GM19467 (cell line): ENCODE data around the gene ANAPC5.
"Not testable (repeated sequence)": the region's sequence is repeated elsewhere in the genome, so short reads cannot be mapped to it uniquely, and the experiment has no call there.

Experiments used
- ATAC-seq: cut with Tn5 transposase; IDR thresholded peaks from one replicate; pipeline ENCODE4 v1.9.1; 2021; ENCODE audit warnings: mild to moderate bottlenecking, moderate library complexity; ENCODE audit not compliant: unreplicated experiment

ANAPC5 gene

GRCh38 chr12:121287267-121287954 lies 64.8 kb downstream of the ANAPC5 start:
- no peak for ATAC-seq

GRCh38 chr12:121285856-121286255 lies 66.4 kb downstream of the ANAPC5 start:
- ATAC-seq = no peak

DNA sequence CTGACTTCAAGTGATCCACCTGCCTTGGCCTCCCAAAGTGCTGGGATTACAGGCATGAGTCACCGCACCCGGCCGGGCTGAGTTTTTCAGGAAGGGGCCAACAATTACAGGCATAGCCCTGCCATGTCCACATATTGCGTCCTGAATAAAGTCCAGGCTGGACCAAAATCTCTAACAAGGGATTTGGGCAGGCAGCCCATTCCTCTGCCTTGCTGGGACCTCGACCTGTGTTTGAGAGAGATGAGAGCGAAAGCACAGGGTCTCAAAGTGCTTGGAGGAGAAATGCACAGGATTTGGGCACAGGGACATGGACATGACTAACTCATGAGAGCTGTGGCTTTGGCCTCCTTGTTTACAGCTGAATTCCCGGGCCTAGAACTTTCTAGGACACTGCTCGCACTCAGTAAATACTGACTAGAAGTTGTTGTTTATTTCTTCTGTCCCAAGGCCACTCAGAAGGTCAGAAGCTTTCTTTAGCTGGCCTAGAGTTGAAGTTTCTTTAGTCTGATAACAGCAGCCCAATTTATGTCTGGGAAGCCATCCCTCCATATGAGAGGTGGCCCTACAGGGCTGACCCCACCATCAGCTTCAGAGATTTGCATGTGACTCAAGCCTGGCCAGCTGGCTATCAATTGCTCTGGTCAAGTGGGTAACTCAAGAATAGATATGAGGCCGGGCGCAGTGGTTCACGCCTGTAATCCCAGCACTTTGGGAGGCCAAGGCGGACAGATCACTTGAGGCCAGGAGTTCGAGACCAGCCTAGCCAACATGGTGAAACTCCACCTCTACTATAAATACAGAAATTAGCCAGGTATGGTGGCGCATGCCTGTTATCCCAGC lies 67.4 kb downstream of the ANAPC5 start:
- no peak for ATAC-seq

- ATAC-seq = no peak
Observed at GRCh38 chr12:121283841-121284240, 68.4 kb downstream of the ANAPC5 start.

GRCh38 chr12:121283388-121283787 lies 68.8 kb downstream of the ANAPC5 start:
- ATAC-seq = no peak

- not testable (repeated sequence) for ATAC-seq
Observed at GRCh38 chr12:121282910-121283309, 69.3 kb downstream of the ANAPC5 start.

DNA sequence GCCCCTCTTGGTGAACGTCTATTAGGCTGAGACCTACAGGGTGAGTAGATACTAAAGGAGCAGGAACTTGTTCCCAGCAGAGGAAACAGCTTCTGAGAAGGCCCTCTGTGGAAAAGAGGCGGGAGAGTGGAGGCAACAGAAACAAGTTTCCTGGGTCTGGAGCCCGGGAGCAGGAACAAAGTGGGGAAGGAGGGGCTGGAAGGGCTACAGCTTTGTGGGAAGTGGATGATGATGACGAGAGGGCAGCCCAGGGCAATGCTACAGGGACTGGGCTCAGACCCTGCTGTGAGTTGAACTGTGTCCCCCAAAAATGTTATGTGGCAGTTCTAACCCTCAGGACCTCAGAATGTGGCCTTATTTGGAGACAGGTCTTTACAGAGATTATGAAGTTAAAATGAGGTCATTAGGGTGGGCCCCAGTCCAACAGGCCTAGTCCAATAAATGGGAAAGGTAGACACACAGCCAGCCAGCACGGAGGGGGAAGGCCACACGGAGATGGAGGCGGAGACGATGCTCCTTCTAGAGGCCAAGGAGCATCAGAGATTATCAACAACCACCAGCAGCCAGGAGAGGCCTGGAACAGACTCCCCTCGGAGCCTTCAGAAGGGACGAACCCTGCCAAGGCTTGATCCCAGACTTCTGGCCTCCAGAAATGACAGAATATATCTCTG lies 70.0 kb downstream of the ANAPC5 start:
- ATAC-seq = no peak

DNA sequence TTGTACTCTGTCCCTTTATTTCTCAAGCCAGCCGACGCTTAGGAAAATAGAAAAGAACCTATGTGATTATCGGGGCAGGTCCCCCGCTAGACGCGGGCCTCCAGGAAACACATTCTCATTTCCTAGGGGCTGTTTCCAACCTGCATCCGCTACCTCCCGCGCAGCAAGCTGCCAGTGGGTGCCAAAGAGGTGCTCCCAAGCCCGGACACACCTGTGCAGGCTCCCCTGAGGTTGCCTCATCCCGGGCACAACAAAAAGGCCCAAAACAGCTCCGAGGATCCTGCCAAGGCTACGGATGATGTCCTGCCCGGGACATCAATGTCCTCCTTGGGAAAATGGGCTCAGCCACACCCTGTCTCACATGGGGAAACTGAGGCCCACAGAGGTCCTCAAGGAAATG lies 71.1 kb downstream of the ANAPC5 start:
- ATAC-seq = not testable (repeated sequence)

- not testable (repeated sequence) for ATAC-seq
Observed at GRCh38 chr12:121280531-121280930, 71.7 kb downstream of the ANAPC5 start.

GRCh38 chr12:121279507-121279915 lies 72.7 kb downstream of the ANAPC5 start:
- ATAC-seq = no peak

- no peak for ATAC-seq
Observed at GRCh38 chr12:121279071-121279375, 73.2 kb downstream of the ANAPC5 start.

DNA sequence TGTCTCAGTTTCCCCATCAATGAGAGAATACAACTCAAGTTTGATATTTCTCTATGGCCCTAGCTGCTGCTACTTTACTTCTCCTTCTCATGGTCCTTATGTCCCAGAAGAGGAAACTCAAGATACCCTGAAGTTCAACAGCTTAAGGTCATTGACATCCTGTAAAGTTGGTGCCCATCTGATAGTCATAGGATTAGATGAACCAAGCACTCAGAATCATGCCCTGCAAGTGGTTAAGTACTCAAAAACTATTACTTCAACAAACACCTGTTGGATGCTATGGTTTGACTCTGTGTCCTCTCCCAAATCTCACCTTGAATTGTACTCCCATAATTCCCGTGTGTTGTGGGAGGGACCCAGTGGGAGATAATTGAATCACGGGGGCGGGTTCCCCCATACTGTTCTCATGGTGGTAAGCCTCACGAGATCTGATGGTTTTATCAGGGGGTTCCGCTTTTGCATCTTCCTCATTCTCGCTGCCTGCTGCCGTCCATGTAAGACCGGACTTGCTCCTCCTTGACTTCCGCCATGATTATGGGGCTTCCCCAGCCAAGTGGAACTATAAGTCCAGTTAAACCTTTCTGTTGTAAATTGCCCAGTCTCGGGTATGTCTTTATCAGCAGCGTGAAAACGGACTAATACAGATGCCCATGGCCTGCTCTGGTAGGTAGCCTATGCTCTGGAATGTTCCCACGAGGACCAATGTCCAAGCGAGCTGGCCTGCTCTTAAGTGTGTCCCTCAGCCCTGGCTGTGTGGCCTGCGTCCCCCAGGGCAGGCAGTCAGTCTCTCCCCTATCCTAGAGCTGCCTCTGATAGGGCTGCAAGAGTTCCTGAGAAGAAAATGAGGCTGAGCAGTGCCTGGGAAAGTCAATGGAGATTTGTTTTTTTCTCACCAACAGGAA lies 73.8 kb downstream of the ANAPC5 start:
- ATAC-seq = no peak

DNA sequence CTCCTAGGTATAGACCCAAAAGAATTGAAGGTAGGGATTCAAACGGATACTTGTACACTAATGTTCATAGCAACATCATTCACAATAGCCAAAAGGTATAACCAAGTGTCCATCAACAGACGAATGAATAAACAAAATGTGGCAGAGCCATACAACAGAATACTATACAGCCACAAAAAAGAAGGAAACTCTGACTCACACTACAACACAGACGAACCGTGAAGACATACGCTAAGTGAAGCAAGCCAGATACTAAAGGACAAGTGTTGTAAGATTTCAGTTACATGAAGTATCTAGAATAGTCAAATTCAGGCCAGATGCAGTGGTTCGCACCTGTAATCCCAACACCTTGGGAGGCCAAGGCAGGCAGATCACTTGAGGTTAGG lies 74.8 kb downstream of the ANAPC5 start:
- no peak for ATAC-seq

- ATAC-seq = no peak
Observed at GRCh38 chr12:121274036-121274763, 78.0 kb downstream of the ANAPC5 start.

GRCh38 chr12:121273364-121273896 lies 78.8 kb downstream of the ANAPC5 start:
- no peak for ATAC-seq

GRCh38 chr12:121267822-121268221 lies 84.4 kb downstream of the ANAPC5 start:
- ATAC-seq = no peak

GRCh38 chr12:121264951-121265515 lies 87.2 kb downstream of the ANAPC5 start:
- ATAC-seq = no peak

- ATAC-seq = no peak
Observed at GRCh38 chr12:121264135-121264534, 88.1 kb downstream of the ANAPC5 start.

DNA sequence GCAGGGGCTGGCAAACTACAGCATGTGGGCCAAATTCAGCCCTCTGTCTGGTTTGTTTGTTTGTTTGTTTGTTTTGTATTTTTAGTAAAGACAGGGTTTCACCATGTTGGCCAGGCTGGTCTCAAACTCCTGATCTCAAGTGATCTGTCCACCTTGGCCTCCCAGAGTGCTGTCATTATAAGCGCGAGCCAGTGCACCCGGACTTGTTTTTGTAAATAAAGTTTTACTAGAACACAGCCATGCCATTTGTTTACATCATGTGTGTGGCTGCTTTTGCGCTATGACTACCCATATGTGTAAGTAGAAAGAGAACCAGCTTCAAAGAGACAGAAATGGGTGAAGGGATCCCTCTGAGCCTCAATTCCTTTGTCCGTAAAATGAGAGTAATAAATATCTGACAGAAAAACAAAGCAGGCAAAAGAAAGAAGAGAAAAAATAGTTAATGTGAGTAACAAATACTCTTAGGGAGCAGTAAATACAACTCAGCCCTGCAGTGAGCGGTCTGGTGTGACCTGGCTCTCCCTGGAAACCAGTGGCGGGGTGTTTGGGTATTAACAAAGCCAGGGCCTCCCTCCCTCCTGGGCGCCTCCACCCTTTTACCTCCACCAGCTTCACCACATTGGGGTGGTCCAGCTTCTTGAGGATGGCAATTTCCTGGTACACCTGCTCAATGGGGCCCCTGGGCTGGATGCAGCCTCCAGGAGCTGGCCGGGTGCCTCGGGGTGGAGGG lies 88.8 kb downstream of the ANAPC5 start:
- no peak for ATAC-seq
